Endometrial microvascular endothelial cells (primary cell): ENCODE results near the gene GM2A. TPM values are rescaled to one million over a fixed set of nuclear protein-coding genes. Genes with fewer than 3 reads are reported as not detected.

Source experiments
- in situ Hi-C: cut with HindIII; loops from 2 replicates; pipeline ENCODE4 v1.10.0; 2017; ENCODE audit warnings: low sequenced_read_pairs, low pct_unique_long_range_greater_than_20kb; ENCODE audit errors: inconsistent ontology term
- total RNA-seq: library from RNA; depleted of rRNA; stranded (reverse); fragments of >200 nt; gene quantifications from one replicate; pipeline ENCODE4 v1.2.3, GENCODE V29; 2015; ENCODE audit errors: inconsistent ontology term

Gene GM2A
- total RNA-seq, 1 donor from 2014 or later, result 36.6 TPM

DNA sequence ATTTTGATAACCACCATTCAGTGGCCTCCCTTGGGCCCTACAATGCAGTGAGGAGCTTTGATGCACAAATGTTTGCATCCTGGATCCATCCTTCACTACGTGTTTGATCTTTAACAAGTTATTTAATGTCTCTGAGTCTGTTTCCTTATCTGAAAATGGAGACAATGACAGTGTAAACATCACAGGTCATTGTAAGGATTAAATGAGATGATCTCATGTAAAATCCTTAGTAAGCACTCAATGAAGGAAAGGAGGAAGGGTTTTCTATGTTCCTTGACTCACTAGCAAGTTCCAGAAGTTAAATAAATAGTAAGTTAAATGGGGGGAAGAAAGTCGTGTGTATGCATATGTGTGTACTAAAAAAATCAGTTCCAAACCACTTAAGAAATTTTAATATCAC, 60.4 kb downstream of the GM2A start:
- in situ Hi-C loops, result no loop called here

DNA sequence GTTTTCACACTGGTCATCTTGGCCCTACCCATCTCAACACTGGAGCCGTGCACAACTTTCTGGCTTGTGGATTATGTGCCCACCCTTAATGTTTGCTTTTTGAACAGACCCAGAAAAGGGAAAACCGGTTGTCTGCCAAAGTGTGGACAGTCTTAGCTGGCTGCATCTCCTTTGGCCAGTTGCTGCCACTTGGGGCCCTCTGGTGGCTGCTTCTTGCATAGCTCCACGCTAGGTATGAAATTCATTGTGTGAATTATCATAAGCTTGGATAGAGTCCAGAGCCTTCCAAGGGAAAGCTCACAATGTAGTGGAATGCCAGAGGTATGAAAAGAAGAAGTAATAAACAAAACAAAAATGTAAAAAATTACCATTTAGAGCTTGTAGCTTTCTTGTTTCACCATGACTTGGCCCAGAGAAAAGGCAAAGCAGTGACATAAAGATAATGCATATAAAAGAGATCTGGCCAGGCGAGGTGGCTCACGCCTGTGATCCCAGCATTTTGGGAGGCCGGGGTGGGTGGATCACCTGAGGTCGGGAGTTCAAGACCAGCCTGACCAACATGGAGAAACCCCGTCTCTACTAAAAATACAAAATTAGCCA, 63.1 kb downstream of the GM2A start:
- in situ Hi-C loops, result no loop called here

DNA sequence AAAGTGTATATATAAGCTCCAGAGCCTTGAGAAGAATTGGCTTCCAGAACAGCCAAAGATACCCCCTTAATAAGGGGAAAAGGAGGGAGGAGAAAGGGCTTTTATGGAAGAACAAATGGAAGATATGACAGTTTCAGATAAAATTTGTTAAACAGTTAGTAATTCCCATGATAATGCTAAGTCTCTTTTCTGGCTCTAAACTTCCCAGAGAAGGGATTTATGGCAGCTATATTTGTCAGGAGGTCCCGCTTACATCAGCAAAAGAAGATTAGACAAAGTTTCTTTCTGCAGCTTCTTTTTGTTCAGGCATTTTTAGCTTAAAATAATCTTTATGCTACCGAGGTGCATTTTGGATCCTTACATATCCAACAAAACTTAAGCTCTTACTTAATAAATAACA, 64.9 kb downstream of the GM2A start:
- in situ Hi-C loops, result no loop called here

DNA sequence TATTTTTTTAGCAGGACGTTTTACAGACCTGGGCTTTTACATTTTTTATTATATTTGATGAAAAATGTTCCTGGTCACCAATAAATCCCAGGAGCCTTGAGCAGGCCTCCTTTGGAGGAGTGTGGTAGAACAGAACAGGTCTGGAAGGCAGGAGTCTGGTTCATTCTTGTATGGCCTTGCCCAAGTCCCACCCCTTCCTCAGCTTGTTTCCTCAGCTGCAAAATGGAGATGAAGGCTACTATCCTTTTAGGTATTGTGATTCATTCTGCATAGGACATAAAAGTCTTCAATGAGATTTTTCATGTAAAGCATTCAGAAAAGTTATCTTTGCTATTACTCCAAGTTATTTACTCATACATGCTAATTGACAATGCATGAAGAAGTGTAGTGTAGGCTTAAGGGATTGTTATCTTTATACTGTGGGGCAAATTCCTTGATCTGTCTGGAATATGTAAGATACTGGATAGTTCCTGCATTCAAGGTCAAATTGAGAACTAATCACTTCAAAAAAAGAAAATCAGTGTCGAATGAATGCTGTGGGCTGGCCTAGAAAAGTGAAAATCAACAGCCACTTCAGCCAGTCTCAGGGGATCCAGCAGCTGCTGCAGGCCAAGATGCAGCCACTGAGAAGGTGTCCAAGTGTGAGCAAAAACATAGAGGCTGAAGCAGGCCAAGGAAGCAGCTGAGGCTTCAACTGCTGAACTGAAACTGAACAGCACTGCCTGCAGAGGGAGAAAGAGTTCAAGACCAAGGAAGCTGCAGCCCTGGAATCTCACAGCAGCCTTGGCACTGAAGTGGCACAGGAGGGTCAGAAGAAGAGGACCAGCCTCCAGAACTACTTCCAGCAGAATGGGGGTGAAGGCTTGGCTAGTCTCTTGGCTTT, 66.1 kb downstream of the GM2A start:
- in situ Hi-C loops, result no loop called here

Other genes starting within 250 kb of the GM2A start
- 34.0 TPM for gene GPX3, start 232.6 kb upstream of the GM2A start, total RNA-seq
- 71.0 TPM for gene TNIP1, start 172.2 kb upstream of the GM2A start, total RNA-seq
- gene ANXA6, start 95.4 kb upstream of the GM2A start, total RNA-seq, result 311 TPM
- gene CCDC69, start 29.1 kb upstream of the GM2A start, total RNA-seq, result 28.3 TPM
- not detected for gene SLC36A3, start 50.6 kb downstream of the GM2A start, total RNA-seq
- not detected for gene SLC36A2, start 94.4 kb downstream of the GM2A start, total RNA-seq
- gene SLC36A1, start 194.4 kb downstream of the GM2A start, total RNA-seq, result 5.6 TPM